Osteoblast (primary cell): Measurements from ENCODE around the gene OAS1. TPM values are rescaled to one million over a fixed set of nuclear protein-coding genes. Genes with fewer than 3 reads are reported as not detected.

Source experiments
- DNase-seq: peaks from one replicate; pipeline ENCODE4 v3.0.0; 2011; ENCODE audit warnings: low spot score, mixed read lengths; ENCODE audit not compliant: insufficient read length; ENCODE audit errors: missing footprints
- H2AFZ ChIP-seq: 2 replicates; pipeline ENCODE4 v1.6.0; 2011; ENCODE audit warnings: mild to moderate bottlenecking, low read length
- H3K27ac ChIP-seq: 2 replicates; pipeline ENCODE4 v1.5.1; 2011; ENCODE audit warnings: mild to moderate bottlenecking, low read depth, low read length, moderate library complexity
- H3K27me3 ChIP-seq: 2 replicates; pipeline ENCODE4 v1.6.0; 2012; ENCODE audit warnings: mild to moderate bottlenecking, control low read depth, inconsistent platforms, low read length, moderate library complexity; ENCODE audit not compliant: insufficient read depth
- H3K36me3 ChIP-seq: 2 replicates; pipeline ENCODE4 v1.5.1; 2011; ENCODE audit warnings: mild to moderate bottlenecking, low read length, control low read depth, moderate library complexity; ENCODE audit not compliant: insufficient read depth
- H3K4me1 ChIP-seq: 2 replicates; pipeline ENCODE4 v1.5.1; 2011; ENCODE audit warnings: mild to moderate bottlenecking, low read length, control low read depth, moderate library complexity; ENCODE audit not compliant: insufficient read depth
- H3K4me2 ChIP-seq: 2 replicates; pipeline ENCODE4 v1.6.0; 2011; ENCODE audit warnings: mild to moderate bottlenecking, low read length; ENCODE audit not compliant: insufficient read depth
- H3K4me3 ChIP-seq: fragments of 200-600 bp; sonication (generic); 3 replicates; pipeline ENCODE4 v1.5.1; 2012; ENCODE audit warnings: mild to moderate bottlenecking, low read length, inconsistent platforms; ENCODE audit not compliant: insufficient read depth
- H3K79me2 ChIP-seq: 2 replicates; pipeline ENCODE4 v1.6.0; 2012; ENCODE audit warnings: mild to moderate bottlenecking, low read length, control low read depth, inconsistent platforms; ENCODE audit not compliant: insufficient read depth
- H3K9me3 ChIP-seq: 2 replicates; pipeline ENCODE4 v1.5.1; 2011; ENCODE audit warnings: low read depth, low read length, control low read depth
- H4K20me1 ChIP-seq: 2 replicates; pipeline ENCODE4 v1.6.0; 2012; ENCODE audit warnings: mild to moderate bottlenecking, low read length, control low read depth; ENCODE audit not compliant: insufficient read depth
- CTCF ChIP-seq: IDR thresholded peaks from 2 replicates; pipeline ENCODE4 v1.5.1; 2011; ENCODE audit warnings: mild to moderate bottlenecking, low read depth, low read length, moderate library complexity; ENCODE audit errors: extremely low read depth
- total RNA-seq: library from RNA; depleted of rRNA; stranded (reverse); fragments of >200 nt; gene quantifications from 2 replicates; pipeline ENCODE4 v1.2.3, GENCODE V29; 2012

The OAS1 gene
- total RNA-seq, 1 donor, result 3.6 TPM

GRCh38 chr12:112870267-112870980, 36.3 kb upstream of the OAS1 start:
- Histone ChIP-seq H3K36me3 (no peaks in the 10 kb centered on the region), H3K9me3 (no peaks in the 10 kb centered on the region), H3K4me2 (no peak overlapping the region), H3K27me3 (peaks cover 21% of the 10 kb centered on the region), H3K79me2 (no peaks in the 10 kb centered on the region), H3K4me1 (no peaks in the 10 kb centered on the region), H2AFZ (no peak overlapping the region), H3K27ac (no peak overlapping the region), H4K20me1 (no peaks in the 10 kb centered on the region), H3K4me3 (no peak overlapping the region)
- DNase-seq, result no peak
- no peak for TF ChIP-seq CTCF

DNA sequence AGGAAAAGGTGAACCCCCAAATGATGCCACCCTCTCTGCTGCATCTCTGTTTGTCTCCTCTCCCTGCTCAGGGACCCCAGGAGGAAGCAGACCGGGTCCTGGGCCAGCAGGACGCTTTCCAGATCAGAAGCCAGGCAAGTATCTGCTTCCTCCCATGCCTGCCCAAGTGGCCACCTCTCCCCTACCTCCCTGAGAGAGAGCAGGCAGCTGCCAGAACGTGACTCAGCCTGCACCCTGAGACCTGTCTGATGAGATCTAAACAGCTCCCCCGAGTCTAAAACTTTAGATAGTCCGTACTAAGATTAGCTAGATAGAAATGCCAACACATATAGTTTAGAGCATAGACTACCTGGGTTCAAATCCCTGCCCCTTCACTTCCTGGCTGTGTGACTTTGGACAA, 31.2 kb upstream of the OAS1 start:
- Histone ChIP-seq H3K4me3 (no peak overlapping the region), H3K27me3 (peaks cover 19% of the 10 kb centered on the region), H3K4me2 (no peak overlapping the region), H2AFZ (no peak overlapping the region), H3K36me3 (no peaks in the 10 kb centered on the region), H3K27ac (no peak overlapping the region), H3K4me1 (no peaks in the 10 kb centered on the region), H3K79me2 (no peaks in the 10 kb centered on the region), H3K9me3 (no peaks in the 10 kb centered on the region), H4K20me1 (no peaks in the 10 kb centered on the region)
- DNase-seq, result no peak
- no peak for TF ChIP-seq CTCF

DNA sequence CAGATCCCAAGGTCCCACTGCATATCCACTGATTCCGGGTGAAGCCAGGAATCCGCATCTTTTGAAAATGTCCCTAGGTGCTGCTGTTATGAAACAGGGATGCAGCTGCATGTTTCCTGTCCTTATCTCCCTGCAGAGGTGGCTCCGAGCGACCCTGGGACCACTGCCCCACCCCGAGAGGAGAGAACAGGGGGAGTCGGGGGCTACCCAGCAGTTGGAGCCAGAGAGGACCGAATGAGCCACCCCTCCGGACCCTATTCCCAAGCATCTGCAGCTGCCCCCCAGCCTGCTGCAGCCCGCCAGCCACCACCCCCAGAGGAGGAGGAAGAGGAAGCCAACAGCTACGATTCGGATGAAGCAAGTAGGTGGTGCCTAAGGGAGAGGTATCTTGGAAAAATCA, 30.3 kb upstream of the OAS1 start:
- Histone ChIP-seq H3K9me3 (no peaks in the 10 kb centered on the region), H3K27ac (no peak overlapping the region)

More for the DNA sequence above, 30.3 kb upstream of the OAS1 start:
- DNase-seq, result no peak
- no peaks in the 10 kb centered on the region for H3K4me1 ChIP-seq
- no peaks in the 10 kb centered on the region for H4K20me1 ChIP-seq
- H2AFZ ChIP-seq, result no peak overlapping the region
- no peaks in the 10 kb centered on the region for H3K79me2 ChIP-seq
- no peak overlapping the region for H3K4me3 ChIP-seq
- peaks cover 22% of the 10 kb centered on the region for H3K27me3 ChIP-seq
- no peak overlapping the region for H3K4me2 ChIP-seq
- H3K36me3 ChIP-seq, result no peaks in the 10 kb centered on the region
- TF ChIP-seq CTCF, result no peak
